HepG2 (cell line): ENCODE measurements around the gene FAM216A. TPM values are rescaled to one million over a fixed set of nuclear protein-coding genes. Genes with fewer than 3 reads are reported as not detected.
A peak's percentile ranks its signal among the peaks of the same experiment; 100 is the strongest.

Experiments
- ARNT2 ChIP-seq: sonication (generic); formaldehyde crosslinking; IDR thresholded peaks from 2 replicates; pipeline ENCODE4 v1.8.0; 2022; ENCODE audit warnings: mild to moderate bottlenecking, low read depth, missing genetic modification reagents, moderate library complexity
- GABPB1 ChIP-seq: IDR thresholded peaks from 2 replicates; pipeline ENCODE4 v1.6.1; 2016; ENCODE audit warnings: mild to moderate bottlenecking, missing genetic modification reagents, moderate library complexity, missing compliant biosample characterization
- SNAPC2 ChIP-seq: sonication (generic); formaldehyde crosslinking; IDR thresholded peaks from 2 replicates; pipeline ENCODE4 v1.8.1; 2022; ENCODE audit warnings: mild to moderate bottlenecking, missing genetic modification reagents
- ZFAT ChIP-seq: sonication (generic); formaldehyde crosslinking; conservative IDR thresholded peaks from 2 replicates; pipeline ENCODE4 v1.8.1; 2023; ENCODE audit warnings: missing genetic modification reagents, inconsistent platforms
- ZKSCAN1 ChIP-seq: fragments of 150-350 bp; IDR thresholded peaks from 2 replicates; pipeline ENCODE4 v1.6.1; 2014; ENCODE audit warnings: low read length
- ZNF317 ChIP-seq: sonication (generic); formaldehyde crosslinking; IDR thresholded peaks from 2 replicates; pipeline ENCODE4 v1.5.0; 2020; ENCODE audit warnings: mild to moderate bottlenecking, missing genetic modification reagents
- ZNF335 ChIP-seq: sonication (generic); formaldehyde crosslinking; IDR thresholded peaks from 2 replicates; pipeline ENCODE4 v1.4.0; 2020; ENCODE audit warnings: missing genetic modification reagents
- ZNF503 ChIP-seq: sonication (generic); formaldehyde crosslinking; IDR thresholded peaks from 2 replicates; pipeline ENCODE4 v1.4.0; 2020; ENCODE audit warnings: missing genetic modification reagents
- ZNF83 ChIP-seq: sonication (generic); formaldehyde crosslinking; IDR thresholded peaks from 2 replicates; pipeline ENCODE4 v1.4.0; 2020; ENCODE audit warnings: missing genetic modification reagents, mild to moderate bottlenecking, borderline replicate concordance
- polyA plus RNA-seq, 8 experiments: library from polyadenylated mRNA; depleted of rRNA in 3 of 8; stranded (reverse) in 7 of 8; unstranded in 1 of 8; fragments of >200 nt; fragmentation: Illumina TruSeq in 4 of 8; extraction: Trizol in 4 of 8; gene quantifications; 2 replicates each; pipeline versions ENCODE4 v1.2.1 to v1.2.3, GENCODE V29; 2011 to 2016; ENCODE audit warnings: low read depth in 4 of 8, missing spikeins in 1 of 8, mixed read lengths in 1 of 8; ENCODE audit not compliant: insufficient read depth in 1 of 8
- total RNA-seq, 5 experiments: library from RNA; depleted of rRNA; stranded (reverse); fragments of >200 nt; fragmentation: Illumina TruSeq; extraction: Trizol; gene quantifications; 2 replicates each; pipeline ENCODE4 v1.2.3, GENCODE V29; 2016; ENCODE audit warnings: low read depth in 1 of 5
- TF ChIP-seq, protein P1 (sequence below): sonication (generic); formaldehyde crosslinking; IDR thresholded peaks from 2 replicates; pipeline ENCODE4 v1.4.0; 2020; ENCODE audit warnings: mild to moderate bottlenecking, missing genetic modification reagents
- TF ChIP-seq, protein P2 (sequence below): sonication (generic); formaldehyde crosslinking; IDR thresholded peaks from 2 replicates; pipeline ENCODE4 v1.4.0; 2020; ENCODE audit warnings: mild to moderate bottlenecking, low read depth, missing genetic modification reagents

Gene FAM216A
- total and polyA plus RNA-seq, 2 of the 13 experiments (the other 11 are each of a cell fraction or from before 2014, with no cell fraction given) = 20.3 to 31.2 TPM

DNA sequence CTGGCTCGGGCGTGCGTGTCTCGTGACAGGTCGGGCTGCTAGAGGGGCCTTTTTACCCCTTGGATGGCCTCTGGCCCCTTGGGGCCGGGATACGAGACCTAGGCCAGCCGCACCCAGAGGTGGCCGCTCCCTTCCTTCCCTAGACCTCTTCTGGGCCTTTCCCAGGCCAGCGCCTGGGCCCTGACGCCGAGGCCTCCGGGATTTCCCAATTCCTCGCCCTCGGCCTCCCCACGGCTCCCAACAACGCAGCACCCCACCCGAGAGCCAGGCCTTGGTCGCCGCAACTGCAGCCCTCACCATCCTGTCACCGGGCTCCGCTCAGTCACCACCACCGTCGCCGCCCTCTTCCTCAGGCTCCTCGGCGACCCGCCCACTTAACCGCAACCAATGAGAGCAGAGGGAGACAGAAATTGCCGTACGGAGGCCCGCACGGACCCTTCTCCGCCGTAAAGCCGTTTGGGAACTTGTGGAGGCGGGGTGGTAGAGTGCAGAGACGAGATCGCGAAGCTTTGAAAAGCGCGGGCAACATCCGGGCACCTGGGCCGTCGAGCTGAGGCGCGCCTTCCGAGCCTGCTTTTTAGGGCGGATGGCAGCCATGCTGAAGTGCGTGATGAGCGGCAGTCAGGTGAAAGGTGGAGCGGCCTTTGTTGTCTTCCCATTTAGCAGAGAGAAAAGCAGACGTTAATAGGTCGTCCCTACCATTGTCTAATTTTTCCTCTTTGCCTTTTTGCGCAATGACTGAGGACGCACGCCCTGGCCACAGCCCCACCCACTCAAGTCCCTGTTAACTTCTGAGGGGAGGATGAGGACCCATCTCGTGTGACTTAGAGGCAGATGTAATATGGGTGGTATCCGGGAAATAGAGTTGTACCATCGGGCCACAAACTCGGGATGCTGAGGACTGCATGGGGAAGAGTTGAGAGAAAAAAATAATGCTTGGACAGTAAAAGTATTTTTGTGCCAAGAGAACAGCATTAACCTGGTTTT, 33.4 kb downstream of the FAM216A start, which contains the start of the genes RAD9B and VPS29 (continued):
- TF ChIP-seq ZNF503 (CRISPR knock-in tag) (peak; percentile 83; the same call in 1 of the 2 replicates), ZKSCAN1 (no peak), ZFAT (CRISPR knock-in tag) (peak; percentile 78; the same call in 1 of the 2 replicates), ZNF83 (CRISPR knock-in tag) (peak; percentile 68; the same call in 1 of the 2 replicates), SNAPC2 (peak; percentile 89; the same call in 1 of the 2 replicates), ZNF335 (CRISPR knock-in tag) (peak; percentile 85), ARNT2 (peak; percentile 97), ZNF317 (CRISPR knock-in tag) (peak; percentile 92), GABPB1 (CRISPR knock-in tag) (peak; percentile 82)
- TF ChIP-seq, protein P1, sequence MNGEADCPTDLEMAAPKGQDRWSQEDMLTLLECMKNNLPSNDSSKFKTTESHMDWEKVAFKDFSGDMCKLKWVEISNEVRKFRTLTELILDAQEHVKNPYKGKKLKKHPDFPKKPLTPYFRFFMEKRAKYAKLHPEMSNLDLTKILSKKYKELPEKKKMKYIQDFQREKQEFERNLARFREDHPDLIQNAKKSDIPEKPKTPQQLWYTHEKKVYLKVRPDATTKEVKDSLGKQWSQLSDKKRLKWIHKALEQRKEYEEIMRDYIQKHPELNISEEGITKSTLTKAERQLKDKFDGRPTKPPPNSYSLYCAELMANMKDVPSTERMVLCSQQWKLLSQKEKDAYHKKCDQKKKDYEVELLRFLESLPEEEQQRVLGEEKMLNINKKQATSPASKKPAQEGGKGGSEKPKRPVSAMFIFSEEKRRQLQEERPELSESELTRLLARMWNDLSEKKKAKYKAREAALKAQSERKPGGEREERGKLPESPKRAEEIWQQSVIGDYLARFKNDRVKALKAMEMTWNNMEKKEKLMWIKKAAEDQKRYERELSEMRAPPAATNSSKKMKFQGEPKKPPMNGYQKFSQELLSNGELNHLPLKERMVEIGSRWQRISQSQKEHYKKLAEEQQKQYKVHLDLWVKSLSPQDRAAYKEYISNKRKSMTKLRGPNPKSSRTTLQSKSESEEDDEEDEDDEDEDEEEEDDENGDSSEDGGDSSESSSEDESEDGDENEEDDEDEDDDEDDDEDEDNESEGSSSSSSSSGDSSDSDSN = peak; percentile 89
- TF ChIP-seq, protein P2, sequence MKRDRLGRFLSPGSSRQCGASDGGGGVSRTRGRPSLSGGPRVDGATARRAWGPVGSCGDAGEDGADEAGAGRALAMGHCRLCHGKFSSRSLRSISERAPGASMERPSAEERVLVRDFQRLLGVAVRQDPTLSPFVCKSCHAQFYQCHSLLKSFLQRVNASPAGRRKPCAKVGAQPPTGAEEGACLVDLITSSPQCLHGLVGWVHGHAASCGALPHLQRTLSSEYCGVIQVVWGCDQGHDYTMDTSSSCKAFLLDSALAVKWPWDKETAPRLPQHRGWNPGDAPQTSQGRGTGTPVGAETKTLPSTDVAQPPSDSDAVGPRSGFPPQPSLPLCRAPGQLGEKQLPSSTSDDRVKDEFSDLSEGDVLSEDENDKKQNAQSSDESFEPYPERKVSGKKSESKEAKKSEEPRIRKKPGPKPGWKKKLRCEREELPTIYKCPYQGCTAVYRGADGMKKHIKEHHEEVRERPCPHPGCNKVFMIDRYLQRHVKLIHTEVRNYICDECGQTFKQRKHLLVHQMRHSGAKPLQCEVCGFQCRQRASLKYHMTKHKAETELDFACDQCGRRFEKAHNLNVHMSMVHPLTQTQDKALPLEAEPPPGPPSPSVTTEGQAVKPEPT (CRISPR knock-in tag) = peak; percentile 98
